GM18511 (cell line): Measurements from ENCODE around the gene PADI3.
"Not testable (repeated sequence)": the region's sequence is repeated elsewhere in the genome, so short reads cannot be mapped to it uniquely, and the experiment has no call there.

Experiments
- ATAC-seq: cut with Tn5 transposase; IDR thresholded peaks from one replicate; pipeline ENCODE4 v1.9.1; 2021; ENCODE audit warnings: mild to moderate bottlenecking, moderate library complexity; ENCODE audit not compliant: unreplicated experiment

Gene PADI3

DNA sequence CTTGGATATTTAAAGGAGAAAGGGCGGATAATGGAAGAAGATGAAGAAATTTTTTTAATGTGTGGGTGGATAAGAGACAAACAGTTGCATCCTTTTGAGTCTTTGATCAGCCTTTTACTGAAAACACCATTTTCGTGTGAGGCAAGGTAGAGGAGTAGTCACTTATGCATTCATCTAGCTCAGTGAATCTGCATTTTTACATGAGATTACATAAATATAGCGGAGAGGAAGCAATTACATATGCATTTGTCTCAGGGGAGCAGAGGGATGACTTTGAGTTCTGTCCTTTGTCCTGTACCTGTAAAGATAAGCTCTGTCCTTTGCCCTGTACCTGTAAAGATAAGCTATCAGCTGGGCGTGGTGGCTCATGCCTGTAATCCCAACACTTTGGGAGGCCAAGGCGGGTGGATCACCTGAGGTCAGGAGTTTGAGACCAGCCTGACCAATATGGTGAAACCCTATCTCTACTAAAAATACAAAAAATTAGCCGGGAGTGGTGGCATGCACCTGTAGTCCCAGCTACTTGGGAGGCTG lies 73.0 kb downstream of the PADI3 start:
- not testable (repeated sequence) for ATAC-seq

DNA sequence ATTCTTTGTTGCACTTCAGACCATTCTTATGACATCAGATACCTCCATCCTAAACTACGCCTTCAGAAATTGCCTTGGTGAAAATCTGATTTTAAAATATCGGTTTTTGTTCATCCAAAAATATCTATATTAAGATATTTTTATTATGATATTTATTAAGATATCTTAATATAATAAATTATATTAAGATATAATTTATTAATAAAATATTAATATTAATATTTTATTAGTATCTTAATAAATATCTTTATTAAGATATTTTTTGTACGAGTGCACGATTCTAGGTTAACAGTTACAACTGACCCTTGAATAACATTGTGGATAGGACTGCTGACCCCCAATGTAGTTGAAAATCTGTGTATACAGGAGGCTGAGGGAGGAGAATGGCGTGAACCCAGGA lies 80.0 kb downstream of the PADI3 start:
- no peak for ATAC-seq

DNA sequence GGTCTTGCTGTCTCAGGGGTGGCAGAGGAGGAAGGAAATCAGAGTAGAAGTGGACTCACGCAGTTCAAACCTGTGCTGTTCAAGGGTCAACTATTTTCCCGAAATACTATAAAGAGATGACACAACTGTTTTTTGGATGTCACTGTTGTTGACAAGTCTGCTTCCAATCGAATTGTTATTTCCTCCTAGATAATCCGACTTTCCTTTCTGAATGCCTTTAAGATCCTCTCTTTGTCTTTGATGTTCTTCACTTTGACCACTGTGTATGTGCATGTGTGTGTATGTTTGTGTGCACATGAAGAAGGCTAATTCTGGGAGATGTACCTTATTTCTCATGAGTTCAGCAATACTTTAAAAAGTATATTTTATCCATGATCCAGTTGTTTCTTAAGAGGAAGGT lies 80.7 kb downstream of the PADI3 start:
- no peak for ATAC-seq

DNA sequence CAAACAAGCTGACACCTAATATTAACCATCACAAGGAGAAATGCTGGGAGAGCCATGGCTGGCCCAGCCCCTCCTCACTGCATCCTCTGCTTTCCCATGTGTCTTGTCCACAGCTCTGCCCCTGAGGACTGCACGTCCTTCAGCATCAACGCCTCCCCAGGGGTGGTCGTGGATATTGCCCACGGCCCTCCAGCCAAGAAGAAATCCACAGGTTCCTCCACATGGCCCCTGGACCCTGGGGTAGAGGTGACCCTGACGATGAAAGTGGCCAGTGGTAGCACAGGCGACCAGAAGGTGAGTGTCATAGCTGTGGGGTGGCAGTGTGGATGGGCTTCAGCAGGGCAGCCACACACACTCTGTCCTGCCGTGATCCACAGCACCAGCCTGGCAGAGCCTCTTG lies 82.0 kb downstream of the PADI3 start:
- ATAC-seq: no peak

DNA sequence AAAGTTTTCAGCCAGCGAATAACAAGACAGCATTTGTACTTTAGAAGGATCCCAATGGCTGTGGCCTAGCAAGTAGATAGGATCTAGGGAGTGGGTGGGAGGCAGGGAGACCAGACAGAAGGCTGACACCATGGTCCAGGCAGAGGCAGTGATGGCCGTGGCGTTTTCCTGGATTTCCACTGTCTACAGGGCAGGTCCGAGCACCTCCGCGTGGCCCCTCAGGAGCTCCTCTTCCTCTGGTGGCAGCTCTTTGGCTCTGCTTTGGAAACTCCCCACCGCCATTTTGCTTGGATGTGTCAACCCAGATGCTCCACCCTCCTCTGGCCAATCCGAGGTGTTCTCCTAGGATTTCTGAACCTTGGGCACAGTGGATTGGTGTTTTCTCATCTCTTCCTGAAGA lies 84.2 kb downstream of the PADI3 start:
- no peak for ATAC-seq
